HepG2 (cell line): ENCODE data around the gene DHX36. TPM values are rescaled to one million over a fixed set of nuclear protein-coding genes. Genes with fewer than 3 reads are reported as not detected.

Experiments used
- ATAC-seq: fragments of 200-7000 bp; cut with Tn5 transposase; 3 replicates; pipeline ENCODE4 v1.9.1; 2020; ENCODE audit warnings: mild to moderate bottlenecking, moderate library complexity
- BruUV-seq: library from RNA; stranded (reverse); fragments of 400-500 nt; replicated peaks from 2 replicates; lab custom pipeline; 2021; lab: Mats Ljungman, UMichigan
- CTCF ChIA-PET: fragments of 300-600 bp; formaldehyde crosslinking; extraction: SDS; loops from one replicate; lab custom pipeline; 2021; ENCODE audit warnings: low total read pairs, inconsistent platforms, low intra/inter-chr PET ratio; lab: Yijun Ruan, JAX
- POLR2A ChIA-PET: fragments of 350-600 bp; sonication (Branson Sonifier 250); formaldehyde crosslinking; loops from one replicate; lab custom pipeline; 2020; ENCODE audit warnings: antibody characterized with exemption, inconsistent platforms; lab: Yijun Ruan, JAX
- DNase-seq: peaks from one replicate; pipeline ENCODE4 v3.0.0-alpha.2; 2015; ENCODE audit warnings: low spot score
- FAIRE-seq: peaks from 3 replicates; lab custom pipeline; 2011; peaks lifted over from hg19 to GRCh38; lab: Jason Lieb, UNC
- H2AFZ ChIP-seq: one replicate; pipeline ENCODE4 v1.6.1; 2011; ENCODE audit warnings: low read length, inconsistent platforms
- H3K27ac ChIP-seq: fragments of 300-600 bp; 3 replicates; pipeline ENCODE4 v1.8.0; 2011; ENCODE audit warnings: mixed run types, mild to moderate bottlenecking, mixed read lengths, low read length, inconsistent platforms; ENCODE audit not compliant: insufficient read depth; ENCODE audit errors: extremely low read length
- H3K27me3 ChIP-seq, 2 experiments: fragments of 200-600 bp in 1 of 2; 2 replicates in 1 of 2; 3 replicates in 1 of 2; pipeline versions ENCODE4 v1.6.0 to v1.8.0; 2011; ENCODE audit warnings: low read length in 2 of 2, mild to moderate bottlenecking in 2 of 2, moderate library complexity in 2 of 2, inconsistent platforms in 1 of 2; ENCODE audit not compliant: insufficient read depth in 2 of 2, control insufficient read depth in 1 of 2
- H3K36me3 ChIP-seq, 2 experiments: fragments of 200-600 bp in 1 of 2; replicated peaks in 1 of 2; 2 replicates in 1 of 2; 3 replicates in 1 of 2; pipeline versions ENCODE4 v1.5.1 to v1.8.0; 2011; ENCODE audit warnings: low read length in 2 of 2, inconsistent platforms in 1 of 2; ENCODE audit not compliant: insufficient read depth in 2 of 2, control insufficient read depth in 1 of 2
- H3K4me1 ChIP-seq: 2 replicates; pipeline ENCODE4 v1.5.1; 2012; ENCODE audit warnings: low read length, inconsistent platforms; ENCODE audit not compliant: insufficient read depth
- H3K4me2 ChIP-seq: 2 replicates; pipeline ENCODE4 v1.6.0; 2011; ENCODE audit warnings: low read depth, low read length, inconsistent platforms
- H3K4me3 ChIP-seq, 3 experiments: fragments of 200-600 bp in 1 of 3; sonication (generic), shearing (Covaris generic) in 1 of 3; replicated peaks in 1 of 3; 2 replicates each; pipeline ENCODE4 v1.5.1; 2011 to 2016; ENCODE audit warnings: low read length in 3 of 3, inconsistent platforms in 2 of 3, low read depth in 2 of 3, mild to moderate bottlenecking in 2 of 3, control low read depth in 1 of 3, mixed read lengths in 1 of 3; ENCODE audit not compliant: insufficient read depth in 1 of 3
- H3K79me2 ChIP-seq: one replicate; pipeline ENCODE4 v1.6.1; 2011; ENCODE audit warnings: low read length, inconsistent platforms; ENCODE audit not compliant: insufficient read depth
- H3K9ac ChIP-seq: 2 replicates; pipeline ENCODE4 v1.6.0; 2011; ENCODE audit warnings: mild to moderate bottlenecking, low read depth, low read length, inconsistent platforms; ENCODE audit not compliant: insufficient read depth
- H3K9me3 ChIP-seq: 2 replicates; pipeline ENCODE4 v1.5.1; 2012; ENCODE audit warnings: mild to moderate bottlenecking, low read length
- H4K20me1 ChIP-seq: 2 replicates; pipeline ENCODE4 v1.6.0; 2011; ENCODE audit warnings: inconsistent platforms, mild to moderate bottlenecking, low read length, moderate library complexity; ENCODE audit not compliant: insufficient read depth
- ARNT2 ChIP-seq: sonication (generic); formaldehyde crosslinking; IDR thresholded peaks from 2 replicates; pipeline ENCODE4 v1.8.0; 2022; ENCODE audit warnings: mild to moderate bottlenecking, low read depth, missing genetic modification reagents, moderate library complexity
- CEBPZ ChIP-seq: IDR thresholded peaks from 2 replicates; pipeline ENCODE4 v1.6.1; 2012; ENCODE audit warnings: low read length, improper control_type of control experiment
- MXD1 ChIP-seq: sonication (generic); formaldehyde crosslinking; IDR thresholded peaks from 2 replicates; pipeline ENCODE4 v1.4.0; 2020; ENCODE audit warnings: mild to moderate bottlenecking, missing genetic modification reagents
- NAIF1 ChIP-seq: sonication (generic); formaldehyde crosslinking; IDR thresholded peaks from 2 replicates; pipeline ENCODE4 v1.5.0; 2020; ENCODE audit warnings: mild to moderate bottlenecking, missing genetic modification reagents, borderline replicate concordance
- NBN ChIP-seq: fragments of 450-650 bp; conservative IDR thresholded peaks from 2 replicates; pipeline ENCODE4 v1.6.1; 2017
- PHF21A ChIP-seq: sonication (generic); formaldehyde crosslinking; IDR thresholded peaks from 2 replicates; pipeline ENCODE4 v1.5.0; 2020; ENCODE audit warnings: mild to moderate bottlenecking, missing genetic modification reagents
- ZNF772 ChIP-seq: sonication (generic); formaldehyde crosslinking; IDR thresholded peaks from 2 replicates; pipeline ENCODE4 v1.5.0; 2020; ENCODE audit warnings: mild to moderate bottlenecking, missing genetic modification reagents
- ZUFSP ChIP-seq: sonication (generic); formaldehyde crosslinking; IDR thresholded peaks from 2 replicates; pipeline ENCODE4 v1.9.0; 2021; ENCODE audit warnings: missing genetic modification reagents, mild to moderate bottlenecking, borderline replicate concordance
- ZZZ3 ChIP-seq: sonication (generic); formaldehyde crosslinking; IDR thresholded peaks from 2 replicates; pipeline ENCODE4 v1.4.0; 2020; ENCODE audit warnings: missing genetic modification reagents, mild to moderate bottlenecking, borderline replicate concordance
- WGBS: methylation state at CpG from one replicate; pipeline ENCODE4 v1.1.6; 2017; ENCODE audit warnings: low lambda C conversion rate; 5-methylcytosine and 5-hydroxymethylcytosine counted together
- in situ Hi-C: cut with HindIII; loops from 2 replicates; pipeline ENCODE4 v1.10.0; 2017; ENCODE audit warnings: low pct_unique_long_range_greater_than_20kb; ENCODE audit not compliant: extremely low pct_ligation_motif_present
- intact Hi-C: fragments of 100-400 bp; cut with micrococcal nuclease; formaldehyde crosslinking; loops from one replicate; pipeline ENCODE4 v1.10.0; 2022; ENCODE audit not compliant: unreplicated experiment
- polyA plus RNA-seq, 8 experiments: library from polyadenylated mRNA; depleted of rRNA in 3 of 8; stranded (reverse) in 7 of 8; unstranded in 1 of 8; fragments of >200 nt; fragmentation: Illumina TruSeq in 4 of 8; extraction: Trizol in 4 of 8; gene quantifications; 2 replicates each; pipeline versions ENCODE4 v1.2.1 to v1.2.3, GENCODE V29; 2011 to 2016; ENCODE audit warnings: low read depth in 4 of 8, missing spikeins in 1 of 8, mixed read lengths in 1 of 8; ENCODE audit not compliant: insufficient read depth in 1 of 8
- total RNA-seq, 5 experiments: library from RNA; depleted of rRNA; stranded (reverse); fragments of >200 nt; fragmentation: Illumina TruSeq; extraction: Trizol; gene quantifications; 2 replicates each; pipeline ENCODE4 v1.2.3, GENCODE V29; 2016; ENCODE audit warnings: low read depth in 1 of 5

The DHX36 gene
- total and polyA plus RNA-seq, 2 of the 13 experiments (the other 11 are each of a cell fraction or from before 2014, with no cell fraction given) = 30.3 to 44.2 TPM

- H3K4me2 ChIP-seq = no peak overlapping the region
- no peak for FAIRE-seq
- no peaks in the 10 kb centered on the region for H4K20me1 ChIP-seq
- POLR2A ChIA-PET = no interaction called here
- no peak overlapping the region for H3K27ac ChIP-seq
- no peak overlapping the region for H3K4me3 ChIP-seq
- no peaks in the 10 kb centered on the region for H3K36me3 ChIP-seq
- WGBS = 12% methylated on average over 1 of the region's 1 CpG
- CTCF ChIA-PET = no interaction called here
- H3K4me1 ChIP-seq = no peaks in the 10 kb centered on the region
- ATAC-seq = no peak
- BruUV-seq = no TSS peak
- TF ChIP-seq ARNT2 (CRISPR knock-in tag) (no peak), NAIF1 (CRISPR knock-in tag) (no peak), ZZZ3 (no peak), NBN (no peak), ZNF772 (CRISPR knock-in tag) (no peak), ZUFSP (CRISPR knock-in tag) (no peak), CEBPZ (no peak), PHF21A (CRISPR knock-in tag) (no peak), MXD1 (CRISPR knock-in tag) (no peak)
- intact Hi-C loops (no loop called here), in situ Hi-C loops (no loop called here)
- H3K27me3 ChIP-seq = no peaks in the 10 kb centered on the region
- no peak for DNase-seq
- H3K9ac ChIP-seq = no peak overlapping the region
- H3K9me3 ChIP-seq = no peaks in the 10 kb centered on the region
- H2AFZ ChIP-seq = no peak overlapping the region
- no peaks in the 10 kb centered on the region for H3K79me2 ChIP-seq
Observed at GRCh38 chr3:154356009-154356408, 31.7 kb upstream of the DHX36 start.
